OCI-LY7 (cell line): ENCODE data around the gene GRXCR1. TPM values are rescaled to one million over a fixed set of nuclear protein-coding genes. Genes with fewer than 3 reads are reported as not detected.

Experiments used
- BruUV-seq: library from RNA; stranded (reverse); fragments of 400-500 nt; replicated peaks from 2 replicates; lab custom pipeline; 2021; lab: Mats Ljungman, UMichigan
- CTCF ChIA-PET: fragments of 300-600 bp; sonication (Branson Sonifier 250); formaldehyde crosslinking; loops from one replicate; lab custom pipeline; 2022; ENCODE audit warnings: antibody characterized with exemption; ENCODE audit not compliant: unreplicated experiment; lab: Charles Lee
- POLR2A ChIA-PET: fragments of 300-600 bp; sonication (Branson Sonifier 250); formaldehyde crosslinking; loops from one replicate; lab custom pipeline; 2022; ENCODE audit warnings: antibody characterized with exemption; lab: Charles Lee
- DNase-seq: peaks from one replicate; pipeline ENCODE4 v3.0.0-alpha.2; 2015; ENCODE audit warnings: low spot score
- H2AFZ ChIP-seq: fragments of 200-600 bp; sonication (generic), shearing (Covaris generic); 2 replicates; pipeline ENCODE4 v1.6.1; 2014; ENCODE audit warnings: mild to moderate bottlenecking, antibody characterized with exemption, low read length, moderate library complexity
- H3K27ac ChIP-seq: fragments of 200-600 bp; sonication (generic); 2 replicates; pipeline ENCODE4 v1.5.1; 2014; ENCODE audit warnings: mixed run types, low read depth, mild to moderate bottlenecking, moderate library complexity, low read length, inconsistent platforms; ENCODE audit not compliant: poor library complexity, severe bottlenecking
- H3K36me3 ChIP-seq: fragments of 200-600 bp; sonication (generic); 2 replicates; pipeline ENCODE4 v1.6.1; 2014; ENCODE audit warnings: mild to moderate bottlenecking, antibody characterized with exemption, low read length, moderate library complexity, mixed read lengths; ENCODE audit not compliant: insufficient read depth
- H3K4me1 ChIP-seq: fragments of 200-600 bp; sonication (generic); 2 replicates; pipeline ENCODE4 v1.5.1; 2014; ENCODE audit warnings: mild to moderate bottlenecking, low read length; ENCODE audit not compliant: insufficient read depth, poor library complexity, severe bottlenecking
- H3K4me2 ChIP-seq: fragments of 200-600 bp; sonication (generic); 2 replicates; pipeline ENCODE4 v1.6.1; 2014; ENCODE audit warnings: mild to moderate bottlenecking, low read length
- H3K4me3 ChIP-seq: fragments of 200-600 bp; sonication (generic); 2 replicates; pipeline ENCODE4 v1.5.1; 2014; ENCODE audit warnings: mild to moderate bottlenecking, low read depth, low read length; ENCODE audit not compliant: poor library complexity, severe bottlenecking
- H3K79me2 ChIP-seq: fragments of 200-600 bp; sonication (generic); 2 replicates; pipeline ENCODE4 v1.6.1; 2016; ENCODE audit warnings: low read depth, mild to moderate bottlenecking, low read length, moderate library complexity, mixed read lengths; ENCODE audit not compliant: insufficient read depth
- H3K9me2 ChIP-seq: fragments of 200-600 bp; sonication (generic); 2 replicates; pipeline ENCODE4 v1.6.1; 2016; ENCODE audit warnings: mild to moderate bottlenecking, low read length, mixed read lengths; ENCODE audit not compliant: insufficient read depth
- H3K9me3 ChIP-seq: fragments of 200-600 bp; sonication (generic); 2 replicates; pipeline ENCODE4 v1.6.1; 2014; ENCODE audit warnings: mild to moderate bottlenecking, mixed run types, low read length, mixed read lengths
- H4K20me1 ChIP-seq: fragments of 200-600 bp; sonication (generic); 2 replicates; pipeline ENCODE4 v1.6.1; 2014; ENCODE audit warnings: mild to moderate bottlenecking, antibody characterized with exemption, low read length, moderate library complexity, mixed read lengths; ENCODE audit not compliant: insufficient read depth
- EZH2phosphoT487 ChIP-seq: fragments of 200-600 bp; sonication (generic); IDR thresholded peaks from 2 replicates; pipeline ENCODE4 v1.6.1; 2018; ENCODE audit warnings: low read depth, borderline replicate concordance, mild to moderate bottlenecking, mixed run types, antibody characterized with exemption, low read length, moderate library complexity, mixed read lengths
- intact Hi-C: fragments of 100-400 bp; cut with micrococcal nuclease; formaldehyde crosslinking; loops from one replicate; pipeline ENCODE4 v1.10.0; 2022; ENCODE audit not compliant: unreplicated experiment
- total RNA-seq, 2 experiments: library from RNA; depleted of rRNA in 1 of 2; stranded (reverse); fragments of >200 nt in 1 of 2; shearing (Covaris generic) in 1 of 2; gene quantifications; 2 replicates each; pipeline ENCODE4 v1.2.3, GENCODE V29; 2014 to 2022
- TF ChIP-seq, protein P1 (sequence below): fragments of 200-600 bp; sonication (generic); conservative IDR thresholded peaks from 2 replicates; pipeline ENCODE4 v1.5.1; 2014; ENCODE audit warnings: mild to moderate bottlenecking, antibody characterized with exemption, low read length, moderate library complexity, mixed read lengths

The GRXCR1 gene
- total RNA-seq, 2 experiments from 2014 or later, result not detected

DNA sequence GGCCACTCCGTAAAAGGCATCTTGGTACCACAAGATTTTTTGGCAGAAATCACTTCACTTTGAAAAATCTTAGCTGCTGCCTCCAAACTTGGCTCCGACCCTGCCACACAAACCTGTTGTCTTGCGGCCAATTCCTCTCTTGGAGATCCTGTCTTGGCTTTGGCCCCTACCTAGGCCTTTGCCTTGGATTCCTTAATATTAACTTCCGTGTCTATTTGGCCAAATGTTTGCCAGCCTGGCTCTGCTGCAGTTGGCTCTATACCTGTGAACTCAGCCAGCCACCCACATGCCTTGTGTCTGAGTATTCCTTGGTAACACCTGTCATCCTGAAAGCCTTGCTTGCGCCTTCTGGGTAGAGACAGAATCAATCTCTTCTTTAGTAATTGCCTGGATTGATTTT, 12.5 kb downstream of the GRXCR1 start:
- H3K4me1 ChIP-seq, result no peaks in the 10 kb centered on the region
- H3K79me2 ChIP-seq, result no peaks in the 10 kb centered on the region
- POLR2A ChIA-PET, result no interaction called here
- H4K20me1 ChIP-seq, result no peaks in the 10 kb centered on the region
- CTCF ChIA-PET, result no interaction called here
- intact Hi-C loops, result no loop called here
- no peak overlapping the region for H3K4me3 ChIP-seq
- H2AFZ ChIP-seq, result no peak overlapping the region
- TF ChIP-seq, protein P1, sequence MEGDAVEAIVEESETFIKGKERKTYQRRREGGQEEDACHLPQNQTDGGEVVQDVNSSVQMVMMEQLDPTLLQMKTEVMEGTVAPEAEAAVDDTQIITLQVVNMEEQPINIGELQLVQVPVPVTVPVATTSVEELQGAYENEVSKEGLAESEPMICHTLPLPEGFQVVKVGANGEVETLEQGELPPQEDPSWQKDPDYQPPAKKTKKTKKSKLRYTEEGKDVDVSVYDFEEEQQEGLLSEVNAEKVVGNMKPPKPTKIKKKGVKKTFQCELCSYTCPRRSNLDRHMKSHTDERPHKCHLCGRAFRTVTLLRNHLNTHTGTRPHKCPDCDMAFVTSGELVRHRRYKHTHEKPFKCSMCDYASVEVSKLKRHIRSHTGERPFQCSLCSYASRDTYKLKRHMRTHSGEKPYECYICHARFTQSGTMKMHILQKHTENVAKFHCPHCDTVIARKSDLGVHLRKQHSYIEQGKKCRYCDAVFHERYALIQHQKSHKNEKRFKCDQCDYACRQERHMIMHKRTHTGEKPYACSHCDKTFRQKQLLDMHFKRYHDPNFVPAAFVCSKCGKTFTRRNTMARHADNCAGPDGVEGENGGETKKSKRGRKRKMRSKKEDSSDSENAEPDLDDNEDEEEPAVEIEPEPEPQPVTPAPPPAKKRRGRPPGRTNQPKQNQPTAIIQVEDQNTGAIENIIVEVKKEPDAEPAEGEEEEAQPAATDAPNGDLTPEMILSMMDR, result no peak
- no peak for TF ChIP-seq EZH2phosphoT487
- DNase-seq, result no peak
- H3K27ac ChIP-seq, result no peak overlapping the region
- H3K36me3 ChIP-seq, result no peaks in the 10 kb centered on the region
- BruUV-seq, result no TSS peak
- no peaks in the 10 kb centered on the region for H3K9me2 ChIP-seq
- H3K4me2 ChIP-seq, result no peak overlapping the region
- H3K9me3 ChIP-seq, result no peaks in the 10 kb centered on the region

- TF ChIP-seq, protein P1, result no peak
- TF ChIP-seq EZH2phosphoT487, result no peak
- CTCF ChIA-PET, result no interaction called here
- H3K9me3 ChIP-seq, result no peaks in the 10 kb centered on the region
- no peaks in the 10 kb centered on the region for H3K36me3 ChIP-seq
- H3K4me2 ChIP-seq, result no peak overlapping the region
- H4K20me1 ChIP-seq, result no peaks in the 10 kb centered on the region
- no peaks in the 10 kb centered on the region for H3K4me1 ChIP-seq
- intact Hi-C loops, result no loop called here
- H3K79me2 ChIP-seq, result no peaks in the 10 kb centered on the region
- no peak overlapping the region for H2AFZ ChIP-seq
- DNase-seq, result no peak
- no peak overlapping the region for H3K4me3 ChIP-seq
- POLR2A ChIA-PET, result no interaction called here
- no peak overlapping the region for H3K27ac ChIP-seq
- no peaks in the 10 kb centered on the region for H3K9me2 ChIP-seq
- no TSS peak for BruUV-seq
Observed at GRCh38 chr4:42905591-42905990, 13.1 kb downstream of the GRXCR1 start.

DNA sequence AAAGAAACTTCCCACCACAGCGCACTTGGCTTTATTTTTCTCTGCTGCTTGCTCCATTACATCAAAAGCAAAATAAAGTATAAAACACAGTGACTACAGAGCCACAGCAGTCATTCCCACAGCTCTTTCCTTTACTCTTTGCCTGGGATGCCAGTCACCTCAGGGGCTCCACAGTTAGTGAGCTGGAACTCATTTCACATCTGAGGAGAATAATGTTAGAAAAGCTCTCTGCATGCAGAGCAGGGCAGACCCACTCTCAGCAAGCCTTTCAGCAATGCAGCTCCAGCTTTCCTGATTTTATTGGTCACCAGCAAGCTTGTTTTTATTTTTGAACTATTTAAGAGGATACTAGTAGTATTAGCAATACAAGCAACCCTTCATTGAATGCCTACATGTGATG, 13.8 kb downstream of the GRXCR1 start:
- Histone ChIP-seq H3K9me2 (no peaks in the 10 kb centered on the region), H3K27ac (no peak overlapping the region), H3K4me1 (no peaks in the 10 kb centered on the region), H3K4me2 (no peak overlapping the region), H4K20me1 (no peaks in the 10 kb centered on the region), H3K79me2 (no peaks in the 10 kb centered on the region), H2AFZ (no peak overlapping the region), H3K36me3 (no peaks in the 10 kb centered on the region), H3K9me3 (no peaks in the 10 kb centered on the region), H3K4me3 (no peak overlapping the region)
- DNase-seq, result no peak
- no TSS peak for BruUV-seq
- TF ChIP-seq, protein P1, result no peak
- no peak for TF ChIP-seq EZH2phosphoT487
- intact Hi-C loops, result no loop called here
- ChIA-PET POLR2A (no interaction called here), CTCF (no interaction called here)
